HG03575 (cell line): ENCODE data around the gene RBP3.

Source experiments
- ATAC-seq: cut with Tn5 transposase; IDR thresholded peaks from one replicate; pipeline ENCODE4 v1.9.1; 2021; ENCODE audit not compliant: unreplicated experiment, insufficient number of reproducible peaks, low FRiP score; ENCODE audit errors: extremely low read depth

Gene RBP3

DNA sequence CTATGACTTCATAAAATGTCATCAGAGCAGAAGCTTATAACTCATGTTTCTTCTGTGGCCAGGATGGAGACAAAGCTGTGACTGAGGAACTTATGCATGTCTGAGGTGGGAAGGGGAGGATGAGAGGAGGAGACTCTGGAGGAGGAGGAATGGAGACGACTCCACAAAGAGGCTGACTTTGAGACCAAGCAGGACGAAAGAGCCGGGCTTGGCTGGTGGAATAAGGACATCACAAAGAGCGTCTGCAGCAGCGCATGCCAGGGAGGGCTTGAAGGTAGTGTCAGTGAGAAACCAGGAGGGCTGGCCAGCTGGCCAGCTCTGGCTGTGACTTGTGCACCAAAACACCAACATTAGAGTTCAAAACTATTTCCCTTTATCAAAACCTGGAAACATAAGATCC, 32.0 kb upstream of the RBP3 start:
- ATAC-seq: no peak

DNA sequence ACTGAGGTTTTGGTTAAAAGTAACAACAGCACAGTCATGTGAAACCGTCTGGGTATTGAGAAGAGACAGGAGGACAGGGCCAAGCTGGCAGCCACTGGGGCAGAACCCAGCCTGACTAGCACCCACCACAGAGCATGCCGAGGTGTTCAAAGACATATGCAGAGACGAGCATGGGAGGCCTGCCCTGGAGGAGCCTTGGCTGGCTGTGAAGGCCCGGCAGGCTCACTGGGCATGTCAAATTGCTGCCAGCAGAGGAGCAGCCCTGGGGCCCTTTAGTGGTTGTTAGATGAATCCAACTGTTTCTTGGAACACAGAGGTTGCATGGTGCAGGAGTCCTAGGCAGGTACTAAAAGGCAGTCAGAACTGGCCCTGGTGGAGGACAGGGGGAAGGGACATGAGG, 30.9 kb upstream of the RBP3 start:
- no peak for ATAC-seq

DNA sequence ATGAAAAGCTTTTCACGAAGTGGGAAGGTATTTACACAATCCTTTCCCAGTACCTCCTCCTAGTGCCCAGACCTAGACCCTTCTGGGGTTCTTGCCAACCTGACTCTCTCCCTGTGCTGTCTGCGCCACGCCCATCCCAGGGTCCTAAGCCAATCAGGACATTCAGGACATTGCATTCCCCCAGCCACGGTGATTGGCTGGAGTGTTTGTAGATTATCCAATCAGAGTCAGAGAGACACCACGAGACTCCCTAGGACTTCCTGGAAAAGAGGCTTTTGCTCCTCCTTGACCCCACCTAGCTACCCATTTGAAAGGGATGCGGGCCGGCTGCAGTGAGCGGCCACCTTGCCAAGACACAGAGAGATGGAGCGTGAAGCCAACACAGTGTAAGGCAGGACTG, 29.5 kb upstream of the RBP3 start:
- no peak for ATAC-seq

DNA sequence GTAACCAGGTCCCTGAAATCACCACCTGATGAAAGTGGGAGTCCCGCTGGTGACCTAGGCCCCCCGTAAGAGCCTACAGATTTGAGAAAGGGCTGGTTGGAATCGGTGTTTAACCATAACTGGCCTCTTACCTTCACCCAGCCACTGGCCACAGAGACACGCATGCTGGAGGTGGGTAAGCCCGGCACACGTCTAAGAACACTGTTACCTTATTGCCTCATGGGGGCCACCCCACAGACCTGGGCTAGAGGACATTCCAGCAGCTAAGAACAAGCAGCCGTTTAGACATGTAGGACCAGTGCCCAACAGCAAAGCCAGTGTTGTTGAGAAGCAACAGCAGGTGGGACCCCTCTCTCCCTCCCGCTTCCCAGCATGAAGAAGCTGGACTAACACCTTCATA, 28.4 kb upstream of the RBP3 start:
- ATAC-seq: no peak

DNA sequence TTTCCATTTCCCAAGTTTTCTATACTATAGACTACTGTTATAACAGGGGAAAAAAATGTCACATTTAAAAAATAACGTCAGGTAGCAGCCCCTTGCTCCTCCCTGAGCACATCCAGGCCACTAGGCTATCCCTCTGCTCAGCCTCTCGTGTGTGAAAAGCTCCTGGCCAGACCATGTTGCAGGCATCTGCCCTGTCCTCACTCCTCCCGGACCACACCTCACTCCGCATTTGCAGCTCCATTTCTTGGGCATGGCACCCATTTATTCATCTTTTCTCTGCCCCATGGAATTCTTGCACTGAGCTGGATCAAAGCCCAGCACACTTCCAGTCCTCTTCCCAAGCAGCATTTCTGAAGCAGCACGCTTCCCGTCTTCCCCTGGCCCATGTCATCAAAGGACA, 27.4 kb upstream of the RBP3 start:
- no peak for ATAC-seq

DNA sequence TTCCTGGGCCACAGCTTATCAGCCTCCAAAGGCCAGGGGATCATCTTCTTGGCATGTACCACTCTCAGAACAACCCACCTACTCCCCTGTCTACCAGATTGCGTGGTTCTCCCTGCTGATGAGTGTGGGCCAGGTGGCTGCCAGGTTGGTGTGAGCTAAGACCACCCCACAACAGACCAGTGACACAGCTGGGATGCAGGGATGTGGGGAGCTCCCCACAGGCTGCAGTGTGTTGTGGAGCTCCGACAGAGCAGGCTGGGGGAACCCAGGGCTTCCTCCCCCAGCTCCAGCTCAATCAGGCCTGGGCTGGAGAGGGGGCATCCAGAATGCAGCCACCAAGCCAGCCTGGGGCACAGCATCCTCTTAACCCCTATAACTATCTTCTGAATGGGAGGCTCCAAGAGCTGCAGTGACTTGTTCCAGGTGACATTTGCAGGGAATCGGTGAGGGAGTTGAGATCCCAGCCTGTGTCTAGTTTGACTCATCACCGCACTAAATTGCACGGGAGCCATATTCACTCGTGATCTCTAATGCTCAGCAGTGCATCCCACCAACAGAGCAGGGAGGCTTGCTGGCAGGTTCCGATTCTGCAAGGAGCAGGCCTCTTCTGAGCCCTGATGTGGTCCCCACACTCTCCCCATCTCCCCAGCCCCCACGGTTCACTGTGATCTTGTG, 26.5 kb upstream of the RBP3 start:
- no peak for ATAC-seq

DNA sequence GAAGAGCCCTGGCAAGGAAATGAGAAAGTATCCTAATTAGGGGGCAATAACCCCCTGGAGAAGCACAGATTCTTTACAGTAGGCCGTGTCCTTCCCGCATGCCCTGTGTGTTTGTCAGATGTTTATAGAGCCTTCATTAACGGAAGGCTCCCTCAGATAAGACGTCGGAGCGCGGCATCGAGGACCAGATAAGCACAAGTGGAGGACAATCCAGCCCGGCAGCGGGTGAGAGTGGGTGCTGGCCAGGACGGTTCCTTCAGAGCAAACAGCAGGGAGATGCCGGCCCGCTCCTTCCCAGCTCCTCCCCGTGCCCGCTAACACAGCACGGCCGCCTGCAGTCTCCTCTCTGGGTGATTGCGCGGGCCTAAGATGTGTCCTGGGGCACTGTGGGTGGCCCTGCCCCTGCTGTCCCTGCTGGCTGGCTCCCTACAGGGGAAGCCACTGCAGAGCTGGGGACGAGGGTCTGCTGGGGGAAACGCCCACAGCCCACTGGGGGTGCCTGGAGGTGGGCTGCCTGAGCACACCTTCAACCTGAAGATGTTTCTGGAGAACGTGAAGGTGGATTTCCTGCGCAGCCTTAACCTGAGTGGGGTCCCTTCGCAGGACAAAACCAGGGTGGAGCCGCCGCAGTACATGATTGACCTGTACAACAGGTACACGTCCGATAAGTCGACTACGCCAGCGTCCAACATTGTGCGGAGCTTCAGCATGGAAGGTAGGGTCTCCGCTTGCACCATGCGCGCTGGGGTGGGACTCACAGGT, 25.7 kb upstream of the RBP3 start, which contains the start of gene GDF2:
TSS of gene GDF2 (plus strand) at position 155 of the 762 bp plus-strand sequence. CDS start at position 370, 215 bp downstream.
- ATAC-seq: no peak

DNA sequence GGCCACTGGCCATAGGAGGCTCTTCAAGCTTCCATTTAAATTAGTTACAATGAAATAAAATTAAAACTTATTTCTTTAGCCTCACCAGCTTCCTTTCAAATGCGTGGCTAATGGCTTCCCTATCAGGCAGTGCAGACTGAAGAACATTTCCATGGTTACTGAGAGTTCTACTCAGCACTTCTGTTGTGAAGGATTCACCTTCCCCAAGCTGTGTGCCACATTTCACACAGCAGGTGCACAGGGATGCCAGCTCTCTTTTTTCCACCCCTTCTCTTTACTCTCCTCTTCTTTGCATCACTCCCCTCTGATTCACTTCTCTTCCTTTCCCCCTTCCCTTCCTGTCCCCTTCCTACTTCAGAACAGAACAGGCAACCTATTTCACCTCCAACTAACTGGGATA, 25.1 kb upstream of the RBP3 start:
- no peak for ATAC-seq

DNA sequence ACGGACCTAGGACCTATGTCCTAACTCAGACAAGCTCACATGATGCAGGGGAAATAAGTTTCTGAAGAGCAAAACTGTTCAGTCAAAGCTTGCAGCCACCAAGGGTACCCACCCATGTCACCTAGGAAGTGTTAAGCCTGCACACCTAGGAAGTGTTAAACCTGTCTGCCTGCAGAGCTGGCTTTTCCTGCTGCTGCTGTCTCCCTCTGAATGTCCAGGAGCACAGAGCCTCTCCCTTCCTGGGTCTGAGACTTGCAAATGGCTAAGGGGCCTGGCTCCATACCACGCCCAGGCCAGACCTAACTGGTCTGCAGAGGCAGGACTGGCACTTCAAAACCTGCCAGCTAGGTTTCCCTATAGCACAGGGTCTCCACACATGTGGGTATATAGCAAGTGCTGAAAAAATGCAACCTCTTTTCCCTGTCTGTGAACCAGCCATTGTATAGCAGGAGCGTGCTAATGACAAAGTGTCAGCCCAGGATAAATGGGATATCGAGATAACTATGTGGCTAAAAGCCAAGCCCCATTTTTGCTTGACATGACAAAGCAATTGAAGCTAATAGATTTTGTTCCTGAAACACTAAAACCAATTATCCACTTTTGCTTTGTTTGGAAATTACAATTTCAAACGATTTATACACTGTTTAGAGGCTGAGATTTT, 24.4 kb upstream of the RBP3 start:
- ATAC-seq: no peak

DNA sequence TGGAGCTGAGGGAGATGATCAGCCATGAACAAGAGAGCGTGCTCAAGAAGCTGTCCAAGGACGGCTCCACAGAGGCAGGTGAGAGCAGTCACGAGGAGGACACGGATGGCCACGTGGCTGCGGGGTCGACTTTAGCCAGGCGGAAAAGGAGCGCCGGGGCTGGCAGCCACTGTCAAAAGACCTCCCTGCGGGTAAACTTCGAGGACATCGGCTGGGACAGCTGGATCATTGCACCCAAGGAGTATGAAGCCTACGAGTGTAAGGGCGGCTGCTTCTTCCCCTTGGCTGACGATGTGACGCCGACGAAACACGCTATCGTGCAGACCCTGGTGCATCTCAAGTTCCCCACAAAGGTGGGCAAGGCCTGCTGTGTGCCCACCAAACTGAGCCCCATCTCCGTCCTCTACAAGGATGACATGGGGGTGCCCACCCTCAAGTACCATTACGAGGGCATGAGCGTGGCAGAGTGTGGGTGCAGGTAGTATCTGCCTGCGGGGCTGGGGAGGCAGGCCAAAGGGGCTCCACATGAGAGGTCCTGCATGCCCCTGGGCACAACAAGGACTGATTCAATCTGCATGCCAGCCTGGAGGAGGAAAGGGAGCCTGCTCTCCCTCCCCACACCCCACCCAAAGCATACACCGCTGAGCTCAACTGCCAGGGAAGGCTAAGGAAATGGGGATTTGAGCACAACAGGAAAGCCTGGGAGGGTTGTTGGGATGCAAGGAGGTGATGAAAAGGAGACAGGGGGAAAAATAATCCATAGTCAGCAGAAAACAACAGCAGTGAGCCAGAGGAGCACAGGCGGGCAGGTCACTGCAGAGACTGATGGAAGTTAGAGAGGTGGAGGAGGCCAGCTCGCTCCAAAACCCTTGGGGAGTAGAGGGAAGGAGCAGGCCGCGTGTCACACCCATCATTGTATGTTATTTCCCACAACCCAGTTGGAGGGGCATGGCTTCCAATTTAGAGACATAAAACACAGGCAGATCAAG, 22.6 kb upstream of the RBP3 start:
- ATAC-seq: no peak

DNA sequence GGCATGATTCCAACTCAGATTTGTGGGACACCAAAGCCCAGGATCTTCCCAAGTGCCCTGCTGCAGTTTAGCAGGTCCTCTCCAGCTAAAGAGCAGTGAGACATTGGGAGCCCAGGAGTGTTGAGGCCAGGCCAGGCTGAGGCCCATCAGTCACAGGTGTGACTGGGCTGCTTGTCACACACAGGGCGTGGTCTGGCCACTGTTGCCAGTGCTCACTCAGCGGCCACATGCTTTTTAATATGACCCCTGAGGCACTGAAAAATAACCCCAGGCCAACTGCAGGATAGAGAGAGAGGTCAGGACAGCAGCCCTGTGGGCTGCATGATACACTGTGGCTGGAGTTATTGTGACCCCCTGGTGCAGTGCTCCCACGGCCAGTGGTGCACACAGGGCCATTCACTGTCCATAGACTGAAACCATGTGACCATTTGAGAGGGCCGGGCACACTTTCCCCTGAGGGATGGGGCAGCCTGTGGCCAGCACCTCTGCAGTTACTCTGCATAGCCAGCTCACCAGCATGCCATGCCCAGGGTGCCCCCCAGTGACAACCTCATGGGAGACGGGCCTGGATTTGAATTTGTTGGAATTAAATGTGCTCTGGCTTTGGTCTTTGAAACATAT, 21.7 kb upstream of the RBP3 start:
- ATAC-seq: no peak

DNA sequence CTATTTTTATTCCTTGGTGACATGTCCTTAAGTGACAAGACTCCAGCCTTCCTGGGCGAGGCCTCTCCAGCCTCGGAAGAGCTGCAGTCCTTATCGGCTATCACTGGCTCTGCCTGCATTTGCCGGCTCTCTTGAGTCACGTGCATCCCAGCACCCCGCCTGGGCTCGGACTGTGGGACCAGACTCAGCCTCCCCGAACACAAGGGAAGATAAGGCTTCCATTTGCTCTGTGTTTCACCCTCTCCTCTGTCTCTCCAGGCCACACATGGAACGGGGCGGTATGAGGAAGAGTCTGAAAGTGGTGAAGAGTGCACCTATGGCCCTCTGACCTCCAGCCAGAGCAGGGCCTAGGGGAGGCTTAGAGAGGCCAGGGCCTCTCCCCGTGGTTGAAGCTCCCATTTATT, 21.2 kb upstream of the RBP3 start:
- no peak for ATAC-seq

DNA sequence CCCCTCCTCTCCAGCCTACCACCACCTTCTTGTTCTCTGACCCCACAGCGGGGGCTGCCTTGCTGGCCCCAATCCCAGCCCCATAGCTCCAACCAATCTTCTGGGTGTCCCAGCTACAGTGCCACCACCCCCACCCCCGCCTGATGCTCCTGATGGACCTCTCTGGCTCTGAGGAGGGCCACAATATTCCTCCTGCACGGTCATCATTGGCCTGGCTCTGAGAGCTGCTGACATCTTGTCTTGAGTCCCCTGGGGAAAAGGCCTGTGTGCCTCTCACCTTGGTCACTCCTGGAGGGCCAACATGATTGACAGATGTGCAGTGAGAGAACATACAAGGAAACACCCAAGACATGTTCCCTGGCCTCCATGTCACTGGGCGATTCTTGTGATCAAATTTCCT, 18.3 kb upstream of the RBP3 start:
- no peak for ATAC-seq

DNA sequence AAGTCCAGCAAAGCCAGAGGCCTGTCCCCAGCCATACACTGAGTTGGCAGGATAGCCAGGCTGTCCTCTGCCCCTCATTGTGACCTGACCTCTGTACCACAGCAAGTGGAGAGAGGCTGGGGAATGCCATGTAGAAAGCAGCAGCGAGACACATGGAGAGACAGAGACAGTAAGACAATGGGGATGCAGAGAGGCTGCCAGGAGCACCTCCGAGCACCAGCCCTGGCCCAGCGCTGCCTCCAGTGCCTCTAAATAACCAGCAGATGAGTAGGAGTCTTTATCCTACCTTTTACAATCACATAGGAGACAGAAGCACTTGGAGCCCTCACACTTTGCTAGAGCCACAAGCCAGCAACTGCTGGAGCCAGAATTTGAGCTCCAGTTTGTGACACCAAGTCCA, 17.8 kb upstream of the RBP3 start:
- ATAC-seq: no peak

DNA sequence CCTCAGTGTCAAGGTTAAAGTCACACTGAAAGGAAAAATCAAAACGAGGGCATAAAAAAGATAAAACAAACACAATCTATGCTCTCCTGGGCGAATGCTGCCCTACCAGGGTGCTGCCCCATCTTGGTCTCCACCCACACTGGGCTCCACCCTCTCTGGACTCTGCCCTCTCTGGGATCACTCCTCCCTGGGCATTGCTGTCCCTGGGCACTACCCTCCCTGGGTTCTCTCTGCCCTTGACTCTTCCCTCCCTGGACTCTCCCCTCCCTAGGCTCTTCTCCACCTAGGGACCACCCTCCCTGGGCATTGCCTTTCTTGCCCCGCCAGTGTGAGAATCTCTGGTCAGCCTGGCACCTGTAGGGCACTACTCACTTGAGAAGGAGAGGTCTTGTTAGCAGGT, 17.4 kb upstream of the RBP3 start:
- ATAC-seq: no peak

DNA sequence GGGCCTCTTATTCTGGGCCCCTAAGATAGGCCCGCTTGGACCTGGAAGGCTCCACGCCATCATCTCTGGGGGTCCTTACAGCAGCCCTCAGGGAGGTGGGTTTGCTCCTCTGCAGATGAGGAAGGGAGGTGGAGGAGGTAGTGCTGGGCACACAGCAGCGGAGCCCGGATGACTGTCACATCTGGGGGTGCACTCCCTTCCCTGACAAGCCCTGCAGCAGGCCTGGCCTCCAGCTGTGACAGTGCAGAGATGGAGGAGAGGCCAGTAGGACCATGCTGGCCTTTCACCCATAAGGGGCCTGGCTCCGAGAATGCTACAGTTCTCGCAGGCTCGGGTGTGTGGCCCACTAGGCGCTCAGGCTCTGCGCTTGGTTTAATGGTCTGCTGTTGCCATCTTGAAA, 16.7 kb upstream of the RBP3 start:
- no peak for ATAC-seq

DNA sequence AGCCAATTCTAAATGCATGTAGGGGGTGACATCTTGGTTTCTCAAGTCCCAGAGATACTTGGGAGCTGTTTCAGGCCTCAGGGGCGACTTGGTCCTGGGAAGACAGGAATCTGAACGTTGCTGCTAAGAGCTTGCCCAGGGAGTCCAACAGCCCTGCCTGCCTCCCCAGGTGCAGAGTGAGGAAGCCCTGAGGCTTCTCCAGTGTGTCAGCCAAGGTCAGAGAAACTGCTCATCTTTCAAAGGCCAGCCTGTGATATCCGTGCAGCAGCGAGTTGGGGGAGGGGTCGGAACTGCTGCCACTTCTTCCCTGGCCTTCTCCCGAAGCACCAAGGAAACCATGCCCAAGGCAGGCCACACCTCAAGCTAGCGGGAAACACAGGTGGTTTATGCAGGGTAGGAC, 16.2 kb upstream of the RBP3 start:
- ATAC-seq: no peak

DNA sequence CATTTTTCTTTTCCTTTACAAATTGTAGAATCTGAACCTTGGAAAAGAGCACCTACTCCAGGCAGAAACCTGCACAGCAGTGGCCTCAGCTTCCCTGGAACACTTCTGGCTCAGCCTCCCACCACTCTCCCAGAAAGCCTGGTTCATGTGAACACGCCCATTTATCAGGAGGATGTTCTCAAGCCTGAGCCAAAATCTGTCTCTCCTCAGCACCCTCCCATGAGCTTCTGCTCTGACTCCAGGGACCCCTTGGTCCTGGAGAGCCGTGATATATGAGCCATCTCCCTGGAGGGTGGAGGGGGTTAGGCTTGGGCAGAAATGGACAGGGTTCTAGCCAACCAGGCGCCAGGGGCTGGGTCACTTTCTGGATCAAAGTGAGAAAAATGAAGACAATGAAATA, 15.8 kb upstream of the RBP3 start:
- no peak for ATAC-seq

DNA sequence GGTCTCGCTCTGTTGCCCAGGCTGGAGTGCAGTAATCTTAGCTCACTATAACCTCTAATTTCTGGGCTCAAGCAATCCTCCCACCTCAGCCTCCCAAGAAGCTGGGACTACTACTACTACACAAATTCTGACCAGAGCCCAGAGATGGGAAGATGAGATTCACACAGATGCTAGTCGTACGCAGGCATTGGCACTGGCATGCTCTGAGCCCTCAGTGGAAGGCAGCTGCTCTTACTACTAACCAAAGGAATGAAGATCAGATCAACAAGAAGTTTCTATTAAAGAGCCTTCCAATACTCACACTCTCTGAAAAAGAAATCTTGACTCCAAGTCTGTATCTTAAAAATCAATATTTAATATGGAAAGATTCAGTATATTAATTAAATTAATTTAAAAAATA, 15.2 kb upstream of the RBP3 start:
- no peak for ATAC-seq
